HEK293T (cell line): ENCODE results near the gene NAALADL2.

Experiments used
- ARNT ChIP-seq: fragments of 450-650 bp; IDR thresholded peaks from 2 replicates; pipeline ENCODE4 v1.6.1; 2017; ENCODE audit warnings: mild to moderate bottlenecking
- NFRKB ChIP-seq: fragments of 450-650 bp; IDR thresholded peaks from 2 replicates; pipeline ENCODE4 v1.6.1; 2016; ENCODE audit warnings: mild to moderate bottlenecking, moderate library complexity

DNA sequence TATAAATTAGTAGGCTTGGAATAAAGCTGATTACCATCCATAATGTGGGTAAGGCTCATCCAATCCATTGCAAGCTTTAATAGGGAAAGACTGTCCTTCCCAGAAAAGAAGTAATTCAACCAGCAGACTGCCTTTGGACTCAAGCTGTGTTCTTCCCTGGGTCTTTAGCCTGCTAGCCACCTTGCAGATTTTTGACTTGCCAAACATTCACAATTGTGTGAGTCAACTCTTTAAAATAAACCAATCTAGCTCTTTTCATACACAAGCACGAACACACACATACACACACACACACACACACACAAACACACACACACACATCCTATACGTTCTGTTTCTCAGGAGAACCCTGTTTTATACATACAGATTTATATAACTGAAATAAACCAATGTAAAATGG lies 248.1 kb downstream of the NAALADL2 start:
- TF ChIP-seq NFRKB (no peak), ARNT (no peak)
